GM10266 (cell line): ENCODE results near the gene DGKG.

ENCODE experiments used
- DNase-seq: peaks from one replicate; pipeline ENCODE4 v3.0.0; 2012; ENCODE audit errors: extremely low spot score
- TF ChIP-seq, protein P1 (sequence below): IDR thresholded peaks from 2 replicates; pipeline ENCODE4 v1.5.1; 2012; ENCODE audit warnings: mild to moderate bottlenecking, low read depth; ENCODE audit not compliant: control insufficient read depth, insufficient read depth; ENCODE audit errors: missing control alignments

The DGKG gene

GRCh38 chr3:186184021-186184420, 178.0 kb downstream of the DGKG start:
- peak; percentile 7 for DNase-seq
- TF ChIP-seq, protein P1, sequence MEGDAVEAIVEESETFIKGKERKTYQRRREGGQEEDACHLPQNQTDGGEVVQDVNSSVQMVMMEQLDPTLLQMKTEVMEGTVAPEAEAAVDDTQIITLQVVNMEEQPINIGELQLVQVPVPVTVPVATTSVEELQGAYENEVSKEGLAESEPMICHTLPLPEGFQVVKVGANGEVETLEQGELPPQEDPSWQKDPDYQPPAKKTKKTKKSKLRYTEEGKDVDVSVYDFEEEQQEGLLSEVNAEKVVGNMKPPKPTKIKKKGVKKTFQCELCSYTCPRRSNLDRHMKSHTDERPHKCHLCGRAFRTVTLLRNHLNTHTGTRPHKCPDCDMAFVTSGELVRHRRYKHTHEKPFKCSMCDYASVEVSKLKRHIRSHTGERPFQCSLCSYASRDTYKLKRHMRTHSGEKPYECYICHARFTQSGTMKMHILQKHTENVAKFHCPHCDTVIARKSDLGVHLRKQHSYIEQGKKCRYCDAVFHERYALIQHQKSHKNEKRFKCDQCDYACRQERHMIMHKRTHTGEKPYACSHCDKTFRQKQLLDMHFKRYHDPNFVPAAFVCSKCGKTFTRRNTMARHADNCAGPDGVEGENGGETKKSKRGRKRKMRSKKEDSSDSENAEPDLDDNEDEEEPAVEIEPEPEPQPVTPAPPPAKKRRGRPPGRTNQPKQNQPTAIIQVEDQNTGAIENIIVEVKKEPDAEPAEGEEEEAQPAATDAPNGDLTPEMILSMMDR: no peak

DNA sequence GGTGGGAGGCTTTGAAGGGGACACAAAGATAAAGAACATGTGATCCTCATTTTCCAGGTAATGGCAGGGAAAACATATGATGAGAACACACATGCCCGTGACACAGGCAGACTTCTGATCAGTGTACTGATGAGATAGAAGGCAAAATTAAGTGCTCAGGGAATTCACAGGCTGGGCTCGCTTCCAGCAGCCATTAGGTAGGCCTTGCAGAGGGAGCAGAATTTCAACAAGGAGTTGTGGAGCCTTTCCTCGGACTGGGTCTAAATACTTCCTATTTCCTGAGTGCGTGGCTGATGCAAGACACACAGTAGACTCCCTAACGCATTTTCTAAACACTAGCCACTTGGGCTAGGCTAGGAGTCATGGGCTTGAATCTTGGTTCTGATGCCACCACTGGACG, 179.2 kb downstream of the DGKG start:
- DNase-seq: no peak
- TF ChIP-seq, protein P1: no peak

- DNase-seq: no peak
- TF ChIP-seq, protein P1: no peak
These were observed 180.1 kb downstream of the DGKG start for GRCh38 chr3:186181901-186182300.

DNA sequence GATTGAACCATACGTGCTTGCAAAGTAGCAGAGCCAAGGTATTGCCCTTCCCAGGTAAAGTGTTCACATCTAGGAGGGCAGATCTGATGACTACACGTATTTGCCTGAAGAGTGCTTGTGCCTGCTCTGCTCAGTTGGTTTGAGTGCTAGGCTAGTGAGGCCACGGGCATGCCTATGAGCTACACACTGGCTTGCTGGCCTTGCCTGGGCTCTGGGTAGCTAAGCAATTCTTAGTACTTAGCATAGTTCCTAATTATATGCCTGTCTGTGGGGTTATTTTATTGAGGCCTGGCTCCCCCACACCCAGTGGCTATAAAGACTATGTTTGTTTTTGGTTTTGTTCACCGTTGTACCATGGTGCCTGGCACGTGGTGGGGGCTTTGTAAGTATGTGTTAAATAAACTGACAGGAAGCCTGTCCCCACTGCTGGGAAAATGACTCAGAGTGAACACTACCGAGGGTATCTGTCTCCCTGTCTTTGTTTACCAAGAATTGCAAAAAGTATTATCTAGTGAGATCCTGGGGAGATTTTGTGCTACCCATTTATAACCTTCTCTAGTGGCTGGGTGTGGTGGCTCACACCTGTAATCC, 181.0 kb downstream of the DGKG start:
- peak; percentile 7 for DNase-seq
- TF ChIP-seq, protein P1: no peak

DNA sequence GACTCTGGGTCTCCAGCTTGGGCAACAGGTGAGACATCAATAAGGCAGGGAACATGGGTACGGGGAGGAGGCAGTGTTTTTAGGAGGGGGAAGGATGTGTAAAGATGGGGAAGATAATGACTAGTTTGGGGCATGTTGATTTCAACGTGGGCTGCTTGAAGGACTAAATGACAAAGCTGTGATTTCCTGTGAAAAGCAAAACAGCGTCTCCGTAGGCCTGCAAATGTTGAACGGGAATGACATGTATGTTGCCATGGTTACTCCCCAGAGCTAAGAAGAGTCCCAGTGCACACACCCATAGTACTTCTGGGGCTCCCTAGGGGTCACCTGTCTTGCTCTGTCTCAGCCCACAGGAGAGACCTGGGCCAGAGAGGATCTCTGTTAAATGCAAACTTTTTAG, 181.9 kb downstream of the DGKG start:
- DNase-seq: no peak
- TF ChIP-seq, protein P1: no peak

DNA sequence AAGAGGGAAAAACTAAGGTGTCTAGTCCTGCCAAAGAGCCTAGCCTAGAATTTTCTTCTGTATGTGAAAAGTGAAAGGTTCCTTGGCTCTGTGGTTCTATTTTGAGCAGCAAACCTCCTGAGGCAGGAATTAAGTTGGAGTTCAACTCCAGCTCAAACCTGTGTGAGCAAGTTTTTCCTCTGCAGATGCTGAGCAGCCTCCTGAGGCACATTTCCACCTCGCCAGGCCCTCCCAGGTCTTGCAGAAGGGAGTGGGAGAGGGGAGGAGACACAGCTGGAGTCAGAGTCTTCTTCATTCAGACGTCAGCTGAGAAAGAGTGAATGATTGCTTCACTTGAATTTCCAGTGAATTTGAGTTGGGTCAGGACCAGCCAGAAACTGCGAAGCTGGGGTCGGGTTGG, 183.6 kb downstream of the DGKG start:
- DNase-seq: no peak
- TF ChIP-seq, protein P1: no peak

GRCh38 chr3:186176373-186176990, 185.6 kb downstream of the DGKG start:
- no peak for DNase-seq
- TF ChIP-seq, protein P1: no peak
